ENCODE measurements around the gene HLCS. TPM values are rescaled to one million over a fixed set of nuclear protein-coding genes. Genes with fewer than 3 reads are reported as not detected.

The HLCS gene
- total and polyA plus RNA-seq, 2 donors (not counting 3 experiments of a cell fraction or from before 2014, with no cell fraction given), result 6.7 to 17.2 TPM

DNA sequence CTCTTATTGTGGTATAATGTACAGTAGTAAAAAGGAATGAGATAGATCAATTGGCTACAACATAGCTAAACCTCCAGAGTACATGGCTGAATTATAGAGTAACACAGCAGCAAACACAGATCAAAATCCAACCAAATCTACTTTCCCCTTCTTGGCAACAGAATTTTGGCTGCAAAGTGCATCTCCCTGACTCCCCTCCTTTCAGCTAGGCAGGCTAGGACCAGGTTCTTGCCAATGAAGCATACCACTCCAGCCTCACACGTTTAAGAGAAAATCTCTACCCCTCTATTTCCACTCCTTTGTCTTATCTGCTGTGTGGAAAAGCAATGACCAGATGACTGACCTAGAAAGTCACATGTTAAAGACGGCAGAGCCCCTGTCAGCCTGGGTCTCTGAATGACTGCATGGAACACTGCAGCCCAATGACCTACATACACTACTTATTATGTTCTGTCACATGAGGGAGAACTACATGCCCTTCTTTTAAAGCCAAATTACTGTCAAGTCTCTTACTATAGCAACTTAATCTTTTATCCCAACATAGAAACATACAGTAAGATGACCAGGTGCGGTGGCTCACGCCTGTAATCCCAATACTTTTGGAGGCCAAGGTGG is 99.1 kb downstream of the HLCS start:
- ChIA-PET CTCF (interaction anchor here (1.9 kb wide), 1 partner anchor 13 kb away, joined by 6 read pairs; no protein-coding TSS in a partner anchor), POLR2A (no interaction called here)
- Histone ChIP-seq H3K9me3 (replicated peaks; ENCODE audit: control insufficient read depth, insufficient read depth, low read length) (no peaks in the 10 kb centered on the region), H3K36me3 (ENCODE audit: control insufficient read depth in 2 of 2, extremely low read depth in 1 of 2, insufficient read depth in 2 of 2, low read length in 2 of 2) (no peaks in the 10 kb centered on the region), H3K27ac (ENCODE audit: insufficient read depth, low read depth, low read length) (no peak overlapping the region), H3K27me3 (ENCODE audit: control insufficient read depth in 2 of 2, insufficient read depth in 2 of 2, low read length in 2 of 2) (no peaks in the 10 kb centered on the region), H4K20me1 (replicated peaks; ENCODE audit: control insufficient read depth, extremely low read depth, insufficient read depth, low read length) (no peaks in the 10 kb centered on the region), H3K9me1 (replicated peaks; ENCODE audit: control insufficient read depth, extremely low read depth, insufficient read depth, low read length) (no peaks in the 10 kb centered on the region), H3K4me3 (replicated peaks in 1 of 3; ENCODE audit: insufficient read depth in 1 of 3, low read depth in 1 of 3, low read length in 3 of 3) (no peak overlapping the region), H3K9ac (replicated peaks; ENCODE audit: extremely low read depth, insufficient read depth, low read length) (no peak overlapping the region), H3K4me2 (ENCODE audit: insufficient read depth, low read length) (no peak overlapping the region), H3K4me1 (ENCODE audit: control insufficient read depth, extremely low read depth, insufficient read depth, low read length) (no peaks in the 10 kb centered on the region), H2AFZ (ENCODE audit: low read depth, low read length) (no peak overlapping the region), H3K79me2 (ENCODE audit: control insufficient read depth, insufficient read depth, low read length) (no peaks in the 10 kb centered on the region)
- BruUV-seq (replicated peaks), result no TSS peak
- FAIRE-seq (no peak), DNase-seq (ENCODE audit: low read depth, low spot score) (no peak)
- intact Hi-C loops (cut with micrococcal nuclease) (no loop called here), dilution Hi-C loops (cut with MboI; ENCODE audit: extremely low pct_ligation_motif_present, low sequenced_read_pairs) (no loop called here)
- TF ChIP-seq EZH2 (IDR thresholded peaks at IDR 0.05; ENCODE audit: borderline replicate concordance, low read depth, low read length, severe bottlenecking), result no peak
- TF ChIP-seq POLR2A (IDR thresholded peaks at IDR 0.05; ENCODE audit: low read depth, low read length), result no peak
- no peak for TF ChIP-seq MYC (IDR thresholded peaks at IDR 0.05; ENCODE audit: low read depth, low read length)
- TF ChIP-seq POLR2AphosphoS5 (IDR thresholded peaks at IDR 0.05; ENCODE audit: insufficient read depth, low read depth, low read length), result no peak
- no peak for TF ChIP-seq JUN (IDR thresholded peaks at IDR 0.05; ENCODE audit: borderline replicate concordance, insufficient read depth, insufficient read length, low read depth)
- no peak for TF ChIP-seq FOS (IDR thresholded peaks at IDR 0.05; ENCODE audit: borderline replicate concordance, insufficient read depth, low read length)
- TF ChIP-seq, protein P1, sequence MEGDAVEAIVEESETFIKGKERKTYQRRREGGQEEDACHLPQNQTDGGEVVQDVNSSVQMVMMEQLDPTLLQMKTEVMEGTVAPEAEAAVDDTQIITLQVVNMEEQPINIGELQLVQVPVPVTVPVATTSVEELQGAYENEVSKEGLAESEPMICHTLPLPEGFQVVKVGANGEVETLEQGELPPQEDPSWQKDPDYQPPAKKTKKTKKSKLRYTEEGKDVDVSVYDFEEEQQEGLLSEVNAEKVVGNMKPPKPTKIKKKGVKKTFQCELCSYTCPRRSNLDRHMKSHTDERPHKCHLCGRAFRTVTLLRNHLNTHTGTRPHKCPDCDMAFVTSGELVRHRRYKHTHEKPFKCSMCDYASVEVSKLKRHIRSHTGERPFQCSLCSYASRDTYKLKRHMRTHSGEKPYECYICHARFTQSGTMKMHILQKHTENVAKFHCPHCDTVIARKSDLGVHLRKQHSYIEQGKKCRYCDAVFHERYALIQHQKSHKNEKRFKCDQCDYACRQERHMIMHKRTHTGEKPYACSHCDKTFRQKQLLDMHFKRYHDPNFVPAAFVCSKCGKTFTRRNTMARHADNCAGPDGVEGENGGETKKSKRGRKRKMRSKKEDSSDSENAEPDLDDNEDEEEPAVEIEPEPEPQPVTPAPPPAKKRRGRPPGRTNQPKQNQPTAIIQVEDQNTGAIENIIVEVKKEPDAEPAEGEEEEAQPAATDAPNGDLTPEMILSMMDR (IDR thresholded peaks at IDR 0.05; ENCODE audit: extremely low read depth in 1 of 2, insufficient read depth in 1 of 2, low read depth in 1 of 2, low read length in 2 of 2), result no peak
- TF ChIP-seq, protein P2, sequence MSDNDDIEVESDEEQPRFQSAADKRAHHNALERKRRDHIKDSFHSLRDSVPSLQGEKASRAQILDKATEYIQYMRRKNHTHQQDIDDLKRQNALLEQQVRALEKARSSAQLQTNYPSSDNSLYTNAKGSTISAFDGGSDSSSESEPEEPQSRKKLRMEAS (IDR thresholded peaks at IDR 0.05; ENCODE audit: insufficient read depth, insufficient read length), result no peak
- TF ChIP-seq GATA2 (IDR thresholded peaks at IDR 0.05; ENCODE audit: insufficient read depth, insufficient read length, low read depth, low read length), result no peak

All from endothelial cell of umbilical vein (primary cell).